Measurements from ENCODE around the gene NAP1L1.
"Not testable (repeated sequence)": the region's sequence is repeated elsewhere in the genome, so short reads cannot be mapped to it uniquely, and the experiment has no call there.

Gene NAP1L1

GRCh38 chr12:75991753-75992152, 92.7 kb downstream of the NAP1L1 start:
- Histone ChIP-seq H3K18ac (ENCODE audit: low read length) (no peak overlapping the region), H3K79me2 (ENCODE audit: control insufficient read depth, insufficient read depth, low read length, poor library complexity) (no peaks in the 10 kb centered on the region), H3K36me3 (ENCODE audit: control insufficient read depth in 1 of 2, insufficient read depth in 2 of 2, low read length in 2 of 2) (no peaks in the 10 kb centered on the region), H3K79me1 (ENCODE audit: low read length) (no peaks in the 10 kb centered on the region), H2BK5ac (ENCODE audit: low read depth, low read length, poor library complexity) (no peak overlapping the region), H3K9ac (ENCODE audit: low read length) (no peak overlapping the region), H2BK12ac (ENCODE audit: low read length) (no peak overlapping the region), H4K91ac (ENCODE audit: low read depth, low read length) (no peak overlapping the region), H4K8ac (ENCODE audit: low read depth, low read length) (no peak overlapping the region), H3K23ac (ENCODE audit: low read length) (no peak overlapping the region), H3K27ac (ENCODE audit: low read depth, low read length) (no peak overlapping the region), H2AK5ac (ENCODE audit: low read length) (no peak overlapping the region), H3K4me1 (ENCODE audit: control insufficient read depth in 1 of 2, insufficient read depth in 2 of 2, low read length in 2 of 2) (peaks cover 0 to 4% of the 10 kb centered on the region in 2 experiments), H4K12ac (ENCODE audit: low read depth, low read length) (no peak overlapping the region), H2AFZ (ENCODE audit: insufficient read depth, low read length, poor library complexity) (no peak overlapping the region), H3K9me3 (ENCODE audit: insufficient read depth, low read depth, low read length) (no peaks in the 10 kb centered on the region), H2BK120ac (ENCODE audit: insufficient read depth, low read length, poor library complexity) (no peak overlapping the region), H3K4ac (ENCODE audit: low read depth, low read length) (no peak overlapping the region), H3K14ac (ENCODE audit: low read length) (no peak overlapping the region), H3K4me2 (ENCODE audit: low read length) (no peak overlapping the region), H3K4me3 (ENCODE audit: low read depth, low read length) (no peak overlapping the region), H3K27me3 (ENCODE audit: insufficient read depth, low read length) (no peaks in the 10 kb centered on the region)
- WGBS (ENCODE audit: extremely low coverage, insufficient coverage, insufficient read length), result no CpG with 5 or more reads among the region's 5 CpGs
- no peak for DNase-seq

GRCh38 chr12:75990189-75990912, 94.1 kb downstream of the NAP1L1 start:
- H3K4me1 ChIP-seq (ENCODE audit: control insufficient read depth in 1 of 2, insufficient read depth in 2 of 2, low read length in 2 of 2), result peaks cover 0 to 4% of the 10 kb centered on the region in 2 experiments
- no peak overlapping the region for H2BK12ac ChIP-seq (ENCODE audit: low read length)
- no peak overlapping the region for H4K12ac ChIP-seq (ENCODE audit: low read depth, low read length)
- H3K18ac ChIP-seq (ENCODE audit: low read length), result no peak overlapping the region
- no peak for DNase-seq
- H2AFZ ChIP-seq (ENCODE audit: insufficient read depth, low read length, poor library complexity), result no peak overlapping the region
- WGBS (ENCODE audit: extremely low coverage, insufficient coverage, insufficient read length), result no CpG with 5 or more reads among the region's 4 CpGs
- H3K4me2 ChIP-seq (ENCODE audit: low read length), result no peak overlapping the region
- H3K27me3 ChIP-seq (ENCODE audit: insufficient read depth, low read length), result no peaks in the 10 kb centered on the region
- H3K27ac ChIP-seq (ENCODE audit: low read depth, low read length), result no peak overlapping the region
- no peaks in the 10 kb centered on the region for H3K36me3 ChIP-seq (ENCODE audit: control insufficient read depth in 1 of 2, insufficient read depth in 2 of 2, low read length in 2 of 2)
- H3K4ac ChIP-seq (ENCODE audit: low read depth, low read length), result no peak overlapping the region
- no peak overlapping the region for H4K91ac ChIP-seq (ENCODE audit: low read depth, low read length)
- H4K8ac ChIP-seq (ENCODE audit: low read depth, low read length), result no peak overlapping the region
- H3K4me3 ChIP-seq (ENCODE audit: low read depth, low read length), result no peak overlapping the region
- H3K79me2 ChIP-seq (ENCODE audit: control insufficient read depth, insufficient read depth, low read length, poor library complexity), result no peaks in the 10 kb centered on the region
- no peaks in the 10 kb centered on the region for H3K79me1 ChIP-seq (ENCODE audit: low read length)
- H2AK5ac ChIP-seq (ENCODE audit: low read length), result no peak overlapping the region
- H3K14ac ChIP-seq (ENCODE audit: low read length), result no peak overlapping the region
- no peak overlapping the region for H3K23ac ChIP-seq (ENCODE audit: low read length)
- H2BK5ac ChIP-seq (ENCODE audit: low read depth, low read length, poor library complexity), result no peak overlapping the region
- H2BK120ac ChIP-seq (ENCODE audit: insufficient read depth, low read length, poor library complexity), result no peak overlapping the region
- no peak overlapping the region for H3K9ac ChIP-seq (ENCODE audit: low read length)
- no peaks in the 10 kb centered on the region for H3K9me3 ChIP-seq (ENCODE audit: insufficient read depth, low read depth, low read length)

GRCh38 chr12:75987709-75988108, 96.8 kb downstream of the NAP1L1 start:
- H3K9ac ChIP-seq (ENCODE audit: low read length); H3K27me3 ChIP-seq (ENCODE audit: insufficient read depth, low read length): not testable (repeated sequence)
- no CpG with 5 or more reads among the region's 1 CpG for WGBS (ENCODE audit: extremely low coverage, insufficient coverage, insufficient read length)

More at GRCh38 chr12:75987709-75988108, 96.8 kb downstream of the NAP1L1 start:
- not testable (repeated sequence) for H2BK5ac ChIP-seq (ENCODE audit: low read depth, low read length, poor library complexity); H3K4me3 ChIP-seq (ENCODE audit: low read depth, low read length); H3K4me2 ChIP-seq (ENCODE audit: low read length); H4K12ac ChIP-seq (ENCODE audit: low read depth, low read length); H2BK120ac ChIP-seq (ENCODE audit: insufficient read depth, low read length, poor library complexity); H3K79me1 ChIP-seq (ENCODE audit: low read length); H3K14ac ChIP-seq (ENCODE audit: low read length); H4K91ac ChIP-seq (ENCODE audit: low read depth, low read length); H3K18ac ChIP-seq (ENCODE audit: low read length); H3K36me3 ChIP-seq (ENCODE audit: control insufficient read depth in 1 of 2, insufficient read depth in 2 of 2, low read length in 2 of 2); H4K8ac ChIP-seq (ENCODE audit: low read depth, low read length); H3K23ac ChIP-seq (ENCODE audit: low read length); H3K79me2 ChIP-seq (ENCODE audit: control insufficient read depth, insufficient read depth, low read length, poor library complexity); H3K4me1 ChIP-seq (ENCODE audit: control insufficient read depth in 1 of 2, insufficient read depth in 2 of 2, low read length in 2 of 2); H3K9me3 ChIP-seq (ENCODE audit: insufficient read depth, low read depth, low read length); H3K4ac ChIP-seq (ENCODE audit: low read depth, low read length); H2AK5ac ChIP-seq (ENCODE audit: low read length); DNase-seq; H3K27ac ChIP-seq (ENCODE audit: low read depth, low read length); H2AFZ ChIP-seq (ENCODE audit: insufficient read depth, low read length, poor library complexity); H2BK12ac ChIP-seq (ENCODE audit: low read length)
